B cell (primary cell): ENCODE measurements around the gene MMP2.

Experiments
- CTCF ChIP-seq: fragments of 200-600 bp; IDR thresholded peaks from one replicate; pipeline ENCODE4 v1.8.0; 2022; ENCODE audit warnings: antibody characterized with exemption, mild to moderate bottlenecking
- EZH2 ChIP-seq: IDR thresholded peaks from 2 replicates; pipeline ENCODE4 v1.6.1; 2012; ENCODE audit warnings: borderline replicate concordance, low read depth, mild to moderate bottlenecking, moderate library complexity, low read length; ENCODE audit not compliant: insufficient read depth, poor library complexity, severe bottlenecking

GRCh38 chr16:55503726-55504550 lies 24.9 kb downstream of the MMP2 start:
- no peak for TF ChIP-seq CTCF
- no peak for TF ChIP-seq EZH2
